HG03565 (cell line): ENCODE data around the gene RTN3.

Source experiments
- ATAC-seq: cut with Tn5 transposase; IDR thresholded peaks from one replicate; pipeline ENCODE4 v1.9.1; 2021; ENCODE audit warnings: mild to moderate bottlenecking, moderate library complexity; ENCODE audit not compliant: unreplicated experiment

Gene RTN3

DNA sequence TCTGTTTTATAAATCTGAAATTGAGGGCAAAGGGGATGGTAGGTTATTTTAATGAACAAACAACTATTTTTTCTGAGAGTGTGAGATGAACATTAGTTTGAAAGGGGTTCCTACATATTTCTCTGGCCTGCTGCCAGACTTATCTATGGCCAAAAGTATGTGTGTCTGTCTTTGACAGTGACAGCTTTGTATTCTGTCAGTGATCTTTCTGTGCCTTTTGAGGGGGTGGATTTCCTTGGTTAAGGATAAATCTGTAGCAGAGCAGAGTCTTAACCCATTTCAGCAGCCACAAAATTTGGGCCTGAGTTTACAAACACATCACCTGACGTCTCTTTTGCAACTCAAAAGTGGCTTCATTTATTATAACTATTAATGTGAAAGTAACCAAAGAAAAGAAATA is 56.4 kb downstream of the RTN3 start:
- no peak for ATAC-seq

DNA sequence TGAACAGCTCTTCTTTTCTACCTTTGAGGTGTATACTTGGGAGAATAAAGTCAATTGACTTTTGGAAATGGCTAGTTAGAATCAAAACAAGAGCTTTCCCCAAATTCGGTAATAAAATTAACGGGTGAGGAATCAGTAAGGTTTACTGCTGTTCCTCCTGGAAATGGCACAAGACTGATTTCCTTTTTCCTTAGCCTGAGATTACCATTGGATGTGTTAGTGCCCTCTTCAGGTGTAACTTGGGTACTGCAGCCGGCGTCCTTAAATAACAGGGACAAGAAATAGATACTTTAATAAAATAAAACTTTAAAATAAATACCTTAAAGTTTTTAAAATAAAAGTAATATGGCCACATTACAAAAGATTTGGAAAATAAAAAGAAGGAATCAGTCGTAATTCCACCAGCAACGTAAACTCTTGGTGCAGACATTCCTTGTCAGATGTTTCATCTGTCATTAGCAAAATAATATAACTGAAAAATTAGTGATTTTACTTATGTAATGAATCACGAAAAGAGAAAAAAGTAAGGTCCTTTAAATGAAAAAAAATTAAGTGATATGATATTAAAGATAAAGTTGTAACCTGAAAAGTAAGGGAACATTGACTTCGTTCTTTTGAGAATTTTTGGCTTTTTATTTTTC is 57.5 kb downstream of the RTN3 start:
- ATAC-seq = no peak

DNA sequence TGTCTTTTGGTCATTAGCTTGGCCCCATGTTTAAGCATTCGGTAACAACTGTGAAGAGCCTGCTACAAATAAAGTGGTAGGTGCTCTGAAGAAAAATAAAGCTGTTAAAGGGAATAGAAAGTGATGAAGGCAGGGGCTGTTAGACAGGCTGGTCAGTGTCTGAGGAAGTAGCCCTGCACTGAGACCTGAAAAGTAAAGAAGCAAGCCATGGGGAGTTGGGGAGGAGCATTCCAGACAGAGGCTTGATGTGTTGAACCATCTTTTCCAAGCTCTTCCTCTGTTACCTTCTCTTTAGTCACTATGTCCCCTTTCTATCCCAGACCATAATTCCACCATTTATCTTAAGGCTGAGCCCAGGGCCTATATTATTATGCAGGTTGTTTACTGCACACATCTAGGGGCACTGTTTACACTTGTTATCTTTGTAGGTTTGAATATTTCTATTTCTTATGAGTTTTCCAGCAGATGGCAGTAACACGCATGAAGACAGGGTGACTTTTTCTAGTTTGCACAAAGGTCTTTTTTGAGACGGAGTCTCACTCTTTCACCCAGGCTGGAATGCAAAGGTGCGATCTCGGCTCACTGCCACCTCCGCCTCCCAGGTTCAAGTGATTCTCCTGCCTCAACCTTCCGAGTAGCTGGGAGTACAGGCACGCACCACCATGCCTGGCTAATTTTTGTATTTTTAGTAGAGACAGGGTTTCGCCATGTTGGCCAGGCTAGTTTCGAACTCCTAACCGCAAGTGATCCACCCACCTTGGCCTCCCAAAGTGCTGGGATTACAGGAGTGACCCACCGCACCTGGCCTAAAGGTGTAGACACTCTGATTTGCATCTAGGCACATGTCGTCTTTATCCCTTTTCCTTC is 64.2 kb downstream of the RTN3 start:
- ATAC-seq = no peak

DNA sequence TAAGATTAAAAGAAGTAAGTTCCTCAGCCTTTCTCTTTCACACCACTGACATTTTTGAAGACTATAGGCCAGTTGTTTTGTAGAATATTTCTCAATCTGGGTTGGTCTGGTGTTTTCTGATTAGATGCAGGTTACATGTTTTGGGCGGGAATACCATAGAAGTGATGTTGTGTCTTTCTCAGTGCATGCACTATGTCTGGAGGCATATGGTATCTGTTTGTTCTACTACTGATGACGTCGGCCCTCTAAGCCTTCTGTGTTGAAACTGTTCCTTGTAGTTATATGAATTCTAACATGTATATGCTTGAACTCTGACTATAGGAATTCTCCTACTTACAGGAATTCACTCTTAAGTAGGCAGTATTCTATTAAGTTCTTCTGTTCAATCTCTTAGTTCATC is 65.7 kb downstream of the RTN3 start:
- no peak for ATAC-seq

DNA sequence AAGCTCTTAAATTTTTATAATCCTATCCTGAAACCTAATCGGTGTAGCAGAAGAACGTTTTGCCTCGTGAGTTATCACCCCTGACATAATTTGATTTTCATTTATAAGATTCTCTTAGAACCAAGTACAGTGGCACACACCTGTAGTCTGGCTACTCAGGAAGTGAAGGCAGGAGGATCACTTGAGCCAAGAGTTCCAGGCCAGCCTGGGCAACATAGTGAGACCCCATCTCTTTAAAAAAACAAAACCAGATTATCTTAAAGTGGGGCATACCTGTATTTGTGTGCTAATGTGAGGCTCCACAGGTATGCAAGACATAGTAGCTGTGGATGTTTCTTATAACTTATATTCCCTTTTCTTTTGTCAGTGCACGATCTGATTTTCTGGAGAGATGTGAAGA is 68.3 kb downstream of the RTN3 start:
- no peak for ATAC-seq

DNA sequence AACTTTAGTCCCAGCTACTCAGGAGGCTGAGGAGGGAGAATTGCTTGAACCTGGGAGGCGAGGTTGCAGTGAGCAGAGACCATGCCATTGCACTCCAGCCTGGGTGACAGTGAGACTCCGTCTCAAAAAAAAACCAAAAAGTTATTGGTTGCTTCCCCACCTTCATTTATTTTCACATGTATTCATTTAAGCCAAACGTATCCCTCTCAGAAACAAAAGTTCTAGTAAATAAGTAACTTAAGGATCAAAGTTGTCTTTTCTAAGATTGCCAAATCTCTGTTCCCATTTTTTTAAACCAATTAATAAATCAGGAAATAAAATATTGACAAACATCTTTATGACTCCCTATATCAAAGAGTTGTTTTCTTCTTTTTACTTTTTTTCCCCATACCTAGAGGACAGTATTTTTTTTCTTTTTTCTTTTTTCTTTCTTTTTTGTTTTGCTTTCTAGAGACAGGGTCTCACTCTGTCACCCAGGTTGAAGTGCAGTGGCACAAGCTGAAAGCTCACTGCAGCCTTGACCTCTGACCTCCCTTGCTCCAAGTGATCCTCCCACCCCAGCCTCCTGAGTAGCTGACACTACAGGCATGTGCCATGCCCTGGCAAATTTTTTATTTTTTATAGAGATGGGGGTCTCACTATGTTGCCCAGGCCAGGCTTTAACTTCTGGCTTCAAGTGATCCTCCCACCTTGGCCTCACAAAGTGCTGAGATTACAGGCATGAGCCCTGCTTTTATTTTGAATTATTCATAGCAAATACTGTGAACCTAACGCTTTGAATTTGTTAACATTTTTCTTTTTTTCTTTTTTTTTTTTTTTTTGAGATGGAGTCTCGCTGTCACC is 75.8 kb downstream of the RTN3 start:
- no peak for ATAC-seq

DNA sequence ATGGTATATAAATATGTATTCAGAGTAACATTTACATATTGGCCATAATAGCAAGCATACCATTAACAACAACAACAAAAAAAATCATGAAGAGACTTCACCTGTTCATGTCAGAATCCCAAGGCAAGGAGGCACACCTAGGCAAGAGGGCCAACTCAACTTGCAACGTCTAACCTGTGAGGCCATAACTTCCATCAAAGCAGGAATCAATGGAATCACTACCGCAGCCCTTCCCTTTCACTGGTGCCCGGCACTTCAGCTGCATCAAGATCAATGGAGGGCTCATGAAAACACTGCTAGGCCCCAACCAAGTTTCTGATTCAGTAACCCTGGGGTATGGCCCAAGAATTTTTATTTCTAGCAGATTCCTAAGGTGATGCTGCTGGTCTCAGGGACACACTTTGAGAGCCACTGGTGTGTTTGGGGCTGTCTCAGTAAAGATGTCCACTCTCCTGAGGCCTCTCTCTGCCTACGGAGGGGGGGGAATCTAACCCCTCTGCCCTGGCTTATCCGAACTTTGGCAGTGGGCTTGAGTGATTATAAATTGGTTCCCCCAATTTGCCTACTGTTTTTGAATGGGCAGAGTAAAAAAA is 79.3 kb downstream of the RTN3 start:
- no peak for ATAC-seq

DNA sequence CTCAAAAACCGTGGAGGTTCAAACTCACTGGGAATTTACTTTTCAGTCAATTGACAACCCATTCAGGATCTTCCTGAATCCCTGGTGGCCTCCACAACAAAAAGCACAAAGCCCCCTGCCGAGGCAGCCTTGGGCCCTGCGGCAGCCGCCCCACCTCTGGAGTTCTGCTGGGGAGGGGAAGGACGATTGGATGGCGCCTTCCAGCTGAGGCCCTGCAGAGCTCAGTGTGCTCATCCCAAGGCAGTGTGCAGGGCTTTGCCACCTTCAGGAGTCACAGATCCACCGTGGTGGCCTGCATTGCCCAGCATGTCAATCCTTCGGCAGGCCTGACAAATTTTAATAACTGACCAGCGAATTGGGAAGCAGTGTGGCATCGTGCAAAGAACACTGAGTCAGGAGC is 79.9 kb downstream of the RTN3 start:
- ATAC-seq = no peak

DNA sequence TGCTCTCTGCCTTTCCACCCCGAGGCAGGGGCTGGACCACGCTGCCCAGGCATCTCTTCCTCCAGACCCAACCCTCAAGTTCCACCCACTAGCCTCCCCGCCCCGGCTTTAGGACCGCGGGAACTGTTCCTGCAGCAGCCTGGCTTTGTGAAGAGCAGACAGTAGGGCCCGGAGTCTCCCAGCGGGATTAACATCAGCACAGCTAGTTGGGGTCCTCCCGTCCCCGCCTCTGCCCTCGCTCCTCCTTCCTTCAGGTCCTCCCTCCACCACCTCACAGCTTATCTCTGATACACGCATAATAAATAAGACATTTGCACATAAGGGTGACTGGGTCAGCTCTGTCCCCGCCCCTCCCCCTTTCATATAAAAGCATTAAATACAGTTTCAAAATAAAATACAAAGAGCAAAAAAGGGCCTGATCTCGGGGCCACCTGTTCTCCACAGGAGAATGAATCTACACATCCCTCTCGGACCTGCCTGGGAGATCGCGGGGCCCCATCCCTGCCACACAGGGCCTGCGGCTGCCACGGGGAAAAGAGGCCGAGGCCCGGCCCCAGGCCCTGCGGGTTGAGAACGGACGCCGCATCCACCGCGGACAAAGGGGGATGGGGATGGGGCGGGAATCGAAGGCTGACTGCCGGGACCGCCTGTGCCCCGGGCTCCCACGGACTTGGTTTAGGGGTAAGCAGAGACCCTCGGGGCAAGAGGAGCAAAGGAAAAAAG is 80.8 kb downstream of the RTN3 start:
- ATAC-seq = no peak

DNA sequence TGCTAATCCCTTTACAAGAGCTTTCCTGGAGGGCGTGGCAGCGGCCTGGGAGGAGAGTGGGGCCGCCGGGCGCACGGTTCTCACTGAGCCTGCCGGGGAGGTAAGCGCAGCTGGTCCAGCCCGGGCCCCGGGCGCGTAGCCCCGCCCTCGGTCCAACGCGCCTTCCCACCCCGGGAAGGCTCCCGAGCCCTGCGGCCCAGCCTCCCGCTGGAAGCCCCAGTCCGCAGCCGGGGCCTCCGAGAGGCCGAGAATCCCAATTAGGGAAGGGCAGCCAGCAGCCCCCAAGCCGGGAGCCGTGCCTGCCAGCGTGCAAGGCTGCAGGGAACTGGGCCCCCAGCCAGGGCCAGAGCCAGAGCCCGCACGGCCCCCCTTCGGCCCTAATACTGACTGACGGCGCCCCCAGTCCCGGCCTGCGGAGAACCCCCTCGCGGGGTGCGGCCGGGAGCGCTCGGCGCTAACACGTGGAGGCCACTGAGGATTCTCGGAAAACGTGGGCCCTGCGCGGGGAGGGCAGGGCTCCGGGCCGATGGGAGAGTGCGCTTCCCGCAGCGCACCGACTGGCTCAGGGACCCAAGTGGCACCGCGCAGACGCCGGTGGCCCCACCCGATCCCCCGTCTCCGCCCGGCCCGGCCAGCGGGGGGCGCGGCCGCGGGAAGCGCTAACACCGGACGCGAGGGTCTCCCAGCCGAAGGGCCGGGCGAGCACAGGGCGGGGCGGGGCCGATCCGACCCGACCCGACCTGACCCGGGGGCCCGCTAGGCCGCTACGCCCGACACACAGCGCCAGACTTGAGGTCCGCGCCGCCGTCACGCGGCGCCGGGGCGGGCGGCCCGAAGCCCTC is 81.6 kb downstream of the RTN3 start:
- ATAC-seq = no peak

DNA sequence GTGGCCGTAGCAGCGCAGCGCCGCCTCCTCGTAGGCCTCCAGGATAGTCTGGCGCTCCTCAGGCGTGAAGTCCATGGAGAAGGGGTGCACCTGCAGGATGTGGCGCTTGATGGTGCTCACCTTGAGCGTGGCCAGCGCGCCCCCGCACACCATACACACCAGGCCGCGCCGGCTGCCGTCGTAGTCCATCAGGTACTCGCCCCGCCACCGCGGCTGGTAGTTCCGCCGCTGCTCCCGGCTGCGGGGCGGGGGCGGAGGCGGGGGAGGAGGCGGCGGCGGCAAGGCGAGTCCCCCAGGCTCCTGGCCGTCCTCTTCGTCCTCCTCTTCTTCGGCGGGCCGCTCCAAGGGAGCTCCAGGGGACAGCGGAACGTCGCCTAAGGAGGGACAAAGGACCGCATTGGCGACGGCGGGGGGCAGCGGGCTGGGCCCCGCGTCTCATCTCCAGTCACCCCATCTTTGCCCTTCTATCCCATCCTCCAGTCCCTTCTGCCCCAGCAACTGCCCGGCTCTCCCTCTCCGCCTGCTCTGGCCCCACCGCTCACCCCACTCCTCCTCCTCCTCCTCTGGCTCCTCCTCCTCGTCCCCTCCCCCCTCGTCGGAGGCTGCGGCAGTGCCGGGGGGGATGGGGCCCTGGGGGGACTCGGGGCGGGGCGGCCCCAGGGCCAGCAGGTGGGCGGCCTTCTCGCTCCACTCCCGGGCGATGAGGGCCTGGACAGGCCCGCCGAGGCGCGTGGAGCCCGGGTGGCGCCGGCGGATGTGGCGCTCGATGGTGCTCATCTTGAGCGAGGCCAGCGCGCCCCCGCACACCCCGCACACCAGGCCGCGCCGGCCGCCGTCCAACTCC is 82.4 kb downstream of the RTN3 start:
- ATAC-seq = no peak

DNA sequence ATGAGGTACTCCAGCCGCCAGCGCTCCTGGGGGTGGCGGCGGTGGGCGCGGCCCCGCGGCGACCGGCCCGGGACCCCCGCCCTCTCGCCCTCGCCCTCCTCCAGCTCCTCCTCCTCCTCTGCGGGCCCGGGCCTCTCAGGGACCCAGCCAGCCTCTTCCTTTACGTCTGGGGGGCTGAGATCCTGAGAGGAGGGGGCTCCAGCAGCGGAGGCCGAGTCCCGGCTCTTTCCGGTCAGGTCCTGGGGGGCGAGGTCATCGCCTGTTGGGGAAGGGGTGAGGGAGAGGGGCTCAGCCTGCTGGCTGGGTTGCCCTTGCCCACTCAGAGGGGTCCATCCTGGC is 83.0 kb downstream of the RTN3 start:
- no peak for ATAC-seq

DNA sequence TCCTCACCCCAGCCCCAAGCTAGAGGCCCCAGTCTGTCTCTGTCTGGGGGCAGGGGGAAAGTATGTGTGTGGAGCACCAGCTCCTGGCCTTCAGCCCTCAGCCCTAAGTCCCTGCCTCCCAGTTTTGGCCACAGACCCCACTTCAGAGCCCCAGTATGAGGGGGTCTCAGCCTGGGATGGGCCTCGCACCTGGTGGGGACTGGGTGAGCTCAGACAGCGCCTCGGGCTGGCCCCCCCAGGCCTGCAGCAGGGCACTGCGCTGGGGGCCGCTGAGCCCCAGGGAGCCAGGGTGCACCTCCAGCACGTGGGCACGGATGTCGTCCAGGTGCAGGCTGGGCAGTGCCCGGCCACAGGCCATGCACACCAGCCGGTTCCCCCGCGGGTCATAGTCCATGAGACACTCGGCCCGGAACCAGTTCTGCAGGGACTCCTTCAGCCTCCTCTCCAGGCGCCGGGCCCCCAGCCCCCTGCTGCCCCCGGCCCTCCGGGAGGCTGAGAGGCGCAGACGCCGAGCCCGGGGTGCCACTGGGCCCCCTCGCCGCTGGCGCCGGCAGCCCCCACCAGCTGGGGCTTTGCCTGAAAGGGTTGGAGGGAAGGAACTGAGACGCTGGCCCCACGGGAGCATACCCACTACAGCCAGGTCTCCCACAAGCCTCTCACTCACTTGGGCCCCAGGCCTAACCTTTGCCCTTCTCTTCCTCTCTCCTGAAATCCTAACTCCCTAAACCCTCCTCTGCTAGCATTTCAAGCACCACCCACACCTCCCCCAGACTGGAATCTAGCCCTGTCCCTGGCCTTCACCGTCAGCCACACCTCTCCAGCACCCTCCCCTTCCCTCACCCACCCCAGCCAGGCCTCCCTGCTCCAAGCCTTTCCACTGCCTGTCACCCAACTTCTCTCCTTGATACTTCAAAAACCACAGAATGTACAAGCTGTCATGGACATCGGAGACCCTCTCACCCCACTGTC is 83.7 kb downstream of the RTN3 start:
- ATAC-seq = no peak

DNA sequence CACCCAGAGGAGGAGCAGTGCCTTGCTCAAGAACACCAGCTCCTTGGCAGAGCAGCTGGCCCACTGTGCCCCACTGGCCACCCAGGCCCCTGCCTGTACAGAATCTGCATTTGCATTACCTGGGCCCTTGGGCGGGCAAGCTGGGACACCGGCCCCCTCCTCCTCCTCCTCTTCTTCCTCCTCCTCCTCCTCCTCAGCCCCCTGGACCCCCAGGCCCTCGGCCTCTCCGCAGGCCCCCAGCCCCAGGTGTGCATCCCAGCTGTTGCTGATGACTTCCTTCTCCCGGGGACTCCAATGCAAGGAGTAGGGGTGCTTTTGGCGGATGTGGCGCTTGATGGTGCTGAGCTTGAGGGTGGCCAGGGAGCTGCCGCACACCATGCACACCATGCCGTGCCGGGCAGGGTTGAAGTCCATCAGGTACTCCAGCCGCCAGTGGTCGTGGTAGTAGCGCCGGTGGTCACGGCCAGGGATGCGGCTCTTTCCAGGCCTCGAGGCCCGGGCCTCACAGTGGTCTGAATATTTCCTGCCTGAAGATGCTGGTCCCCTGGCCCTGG is 84.5 kb downstream of the RTN3 start:
- no peak for ATAC-seq

DNA sequence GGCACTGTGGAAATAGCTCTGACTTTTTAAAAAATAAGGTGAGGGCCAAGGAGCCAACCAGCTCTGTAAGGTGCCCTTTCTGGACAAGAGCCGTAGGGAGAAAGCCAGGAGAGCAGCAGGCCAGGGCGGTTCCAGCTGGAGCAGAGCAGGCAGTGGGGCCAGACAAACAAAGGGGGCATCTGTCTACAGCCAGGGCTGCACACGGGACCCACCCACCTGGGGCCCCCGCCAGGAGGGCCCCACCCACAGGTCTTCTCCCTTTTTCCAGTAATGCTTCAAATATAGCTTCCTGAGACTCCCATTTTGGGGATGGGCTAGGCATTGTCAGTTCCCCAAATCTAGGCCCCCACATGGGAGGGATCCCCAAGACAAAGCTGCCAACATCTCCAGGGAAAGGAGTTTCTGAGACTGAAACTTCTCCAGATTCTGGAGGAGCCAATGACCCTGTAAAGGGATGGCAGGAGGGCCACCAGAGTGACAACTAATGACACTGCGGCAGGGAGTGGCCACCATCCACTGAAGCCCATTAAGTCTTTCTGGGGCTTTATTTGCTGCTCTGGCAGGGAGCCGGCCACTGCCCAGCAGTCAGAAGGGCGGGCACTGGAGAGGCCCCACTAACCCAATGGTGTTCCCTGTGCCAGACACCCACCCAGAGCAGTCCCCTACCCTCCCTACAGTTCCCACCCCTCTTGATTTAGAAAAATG is 85.4 kb downstream of the RTN3 start:
- ATAC-seq = no peak

DNA sequence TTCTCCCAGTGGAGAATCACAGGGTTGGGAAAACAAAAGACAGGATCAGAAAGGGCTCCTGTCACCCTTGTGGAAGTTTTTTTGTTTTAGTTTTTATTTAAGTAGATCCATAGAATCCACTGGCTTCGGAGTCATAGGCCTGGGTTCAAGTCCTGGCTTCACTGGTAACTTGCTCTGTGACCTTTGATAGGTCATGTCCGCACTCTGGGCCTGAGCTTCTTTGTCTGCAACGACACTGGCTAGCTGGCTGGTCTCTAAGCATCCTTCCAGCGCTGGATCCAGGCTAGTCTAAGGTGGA is 85.9 kb downstream of the RTN3 start:
- ATAC-seq = no peak

DNA sequence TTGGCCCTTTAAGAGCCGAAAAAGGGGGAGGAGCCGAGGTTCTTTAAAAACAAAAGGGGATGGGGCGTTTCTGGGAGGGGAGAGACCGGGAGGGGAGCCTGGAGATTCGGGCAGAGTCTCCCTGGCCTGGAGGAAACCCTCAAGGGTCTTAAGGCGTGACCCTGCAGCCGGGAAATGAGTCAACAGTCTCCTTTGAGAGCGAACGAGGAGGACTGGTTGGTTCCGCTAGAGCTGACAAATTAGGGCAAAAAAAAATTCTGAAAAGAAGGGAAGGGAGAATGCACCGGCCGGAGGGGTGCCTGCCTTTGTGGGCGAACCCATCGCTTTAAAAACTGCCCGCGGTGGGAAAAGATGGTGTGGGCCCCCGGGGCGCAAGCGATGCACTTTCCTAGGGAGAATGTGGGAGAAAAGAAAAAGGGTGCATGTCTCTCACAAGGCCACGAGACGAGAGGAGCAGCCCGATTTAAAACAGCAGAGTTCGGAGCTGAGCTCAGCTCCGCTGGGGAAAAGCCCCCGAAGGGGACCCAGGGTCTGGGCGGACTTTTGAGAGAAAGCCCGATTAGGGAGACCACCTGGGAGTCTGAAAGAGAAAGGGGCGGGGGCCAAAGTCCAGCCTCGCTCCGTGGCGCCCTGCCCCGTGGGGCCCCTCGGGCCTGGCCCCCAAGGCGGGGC is 86.4 kb downstream of the RTN3 start:
- ATAC-seq = no peak
